Mammary microvascular endothelial cell (primary cell): ENCODE data around the gene ARRDC3. TPM values are rescaled to one million over a fixed set of nuclear protein-coding genes. Genes with fewer than 3 reads are reported as not detected.

Experiments used
- total RNA-seq: library from RNA; depleted of rRNA; stranded (reverse); fragments of >200 nt; gene quantifications from 2 replicates; pipeline ENCODE4 v1.2.3, GENCODE V29; 2015

ARRDC3 gene, protein sequence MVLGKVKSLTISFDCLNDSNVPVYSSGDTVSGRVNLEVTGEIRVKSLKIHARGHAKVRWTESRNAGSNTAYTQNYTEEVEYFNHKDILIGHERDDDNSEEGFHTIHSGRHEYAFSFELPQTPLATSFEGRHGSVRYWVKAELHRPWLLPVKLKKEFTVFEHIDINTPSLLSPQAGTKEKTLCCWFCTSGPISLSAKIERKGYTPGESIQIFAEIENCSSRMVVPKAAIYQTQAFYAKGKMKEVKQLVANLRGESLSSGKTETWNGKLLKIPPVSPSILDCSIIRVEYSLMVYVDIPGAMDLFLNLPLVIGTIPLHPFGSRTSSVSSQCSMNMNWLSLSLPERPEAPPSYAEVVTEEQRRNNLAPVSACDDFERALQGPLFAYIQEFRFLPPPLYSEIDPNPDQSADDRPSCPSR
- 21.5 and 25.8 TPM in 2 replicates for total RNA-seq

DNA sequence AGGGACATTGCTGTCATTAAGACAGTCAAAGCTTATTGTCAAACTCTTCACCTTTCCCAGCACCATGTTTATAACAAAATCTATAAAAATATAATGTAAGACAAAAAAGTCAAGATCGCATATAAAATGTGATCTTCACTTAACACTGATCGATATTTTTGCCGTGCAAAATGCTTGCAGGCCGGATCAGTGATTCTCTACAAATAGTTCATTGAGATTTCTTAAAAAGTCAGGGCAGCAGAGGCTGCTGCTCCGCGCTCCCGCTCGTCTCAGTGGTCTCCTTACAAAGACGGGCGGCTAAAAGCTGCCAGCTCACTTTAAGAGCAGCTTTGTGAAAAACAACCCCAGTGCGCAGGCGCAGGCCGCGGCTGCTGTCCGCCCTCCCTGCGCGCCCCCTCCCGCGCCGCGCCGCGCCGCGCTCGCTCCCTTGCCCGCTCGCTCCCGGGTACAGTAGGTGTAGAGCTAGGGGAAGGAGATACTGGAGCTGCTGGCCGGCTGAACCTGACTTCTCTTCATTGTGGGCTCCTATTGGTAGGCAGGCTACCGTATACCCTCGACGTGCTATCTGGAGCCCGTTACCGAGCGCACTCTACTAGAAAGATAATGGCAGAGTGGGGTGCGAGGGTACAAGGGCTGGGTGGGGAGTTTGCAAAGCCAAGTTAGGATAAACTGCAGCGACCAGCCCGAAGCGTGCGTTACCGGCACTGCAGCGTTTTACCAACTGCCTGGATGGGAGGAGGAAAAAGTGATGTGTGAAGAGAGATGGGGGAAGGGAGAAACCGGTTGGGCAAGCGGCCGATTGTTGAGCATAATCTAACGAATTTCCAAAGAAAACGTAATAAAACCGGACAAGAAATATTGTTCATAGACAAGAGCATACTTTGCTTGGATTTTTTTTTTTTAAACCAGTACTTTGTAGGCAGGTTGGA, at the start of gene ARRDC3:
TSS of gene ARRDC3 (minus strand) at position 291 of the 929 bp plus-strand sequence. CDS start at position 66, 225 bp downstream.

